H1 (cell line): ENCODE results near the gene FBN2. TPM values are rescaled to one million over a fixed set of nuclear protein-coding genes. Genes with fewer than 3 reads are reported as not detected.

Experiments
- BCL11A ChIP-seq, 2 experiments: IDR thresholded peaks; one replicate each; pipeline ENCODE4 v1.6.1; 2011; ENCODE audit warnings: low read depth in 2 of 2, low read length in 2 of 2, mild to moderate bottlenecking in 2 of 2
- CEBPB ChIP-seq: IDR thresholded peaks from 2 replicates; pipeline ENCODE4 v1.6.1; 2012; ENCODE audit warnings: low read depth, low read length
- CTBP2 ChIP-seq: IDR thresholded peaks from 2 replicates; pipeline ENCODE4 v1.7.0; 2011; ENCODE audit warnings: borderline replicate concordance, mild to moderate bottlenecking, moderate library complexity, mixed read lengths, low read length; ENCODE audit not compliant: insufficient read depth, insufficient read length
- GTF2F1 ChIP-seq: IDR thresholded peaks from 2 replicates; pipeline ENCODE4 v1.6.1; 2012; ENCODE audit warnings: low read depth, low read length, improper control_type of control experiment, borderline replicate concordance
- KDM5A ChIP-seq: fragments of 200-600 bp; IDR thresholded peaks from 2 replicates; pipeline ENCODE4 v1.7.1; 2012; ENCODE audit warnings: mild to moderate bottlenecking, low read length, inconsistent platforms, mixed read lengths
- MAFK ChIP-seq: IDR thresholded peaks from 2 replicates; pipeline ENCODE4 v1.6.1; 2012; ENCODE audit warnings: low read depth, mild to moderate bottlenecking, improper control_type of control experiment, low read length
- TBP ChIP-seq: IDR thresholded peaks from 2 replicates; pipeline ENCODE4 v1.6.1; 2011; ENCODE audit warnings: low read depth, low read length, improper control_type of control experiment
- ZNF274 ChIP-seq: IDR thresholded peaks from 2 replicates; pipeline ENCODE4 v1.7.0; 2012; ENCODE audit warnings: low read length, borderline replicate concordance; ENCODE audit errors: extremely low read depth
- polyA plus RNA-seq, 7 experiments: library from polyadenylated mRNA; depleted of rRNA in 3 of 7; stranded (reverse) in 5 of 7; unstranded in 2 of 7; fragments of >200 nt in 5 of 7; fragments of 200-250 nt in 2 of 7; gene quantifications; 1 replicate in 5 of 7; 2 replicates in 1 of 7; 4 replicates in 1 of 7; pipeline versions ENCODE4 v1.2.1 to v1.2.3, GENCODE V29; 2011 to 2013; ENCODE audit warnings: missing spikeins in 2 of 7, mixed read lengths in 2 of 7
- total RNA-seq: library from RNA; stranded (reverse); fragmentation: NEBNext Ultra II Directional; extraction: Animal tissue kit (Norgen Biotek cat#: 25700); gene quantifications from 2 replicates; pipeline ENCODE4 v1.2.1, GENCODE V29; 2021
- TF ChIP-seq, protein P1 (sequence below): IDR thresholded peaks from 2 replicates; pipeline ENCODE4 v1.6.1; 2011; ENCODE audit warnings: low read length, improper control_type of control experiment
- TF ChIP-seq, protein P2 (sequence below), 3 experiments: IDR thresholded peaks; 1 replicate in 2 of 3; 2 replicates in 1 of 3; pipeline versions ENCODE4 v1.5.1 to v1.6.1; 2011; ENCODE audit warnings: low read length in 3 of 3, mild to moderate bottlenecking in 3 of 3, inconsistent platforms in 2 of 3, low read depth in 1 of 3, moderate library complexity in 1 of 3; ENCODE audit not compliant: insufficient read depth in 1 of 3; ENCODE audit errors: control extremely low read depth in 1 of 3

FBN2 gene
- total and polyA plus RNA-seq, 2 of the 8 experiments (the other 6 are each of a cell fraction or from before 2014, with no cell fraction given), result 14.1 to 16.3 TPM

DNA sequence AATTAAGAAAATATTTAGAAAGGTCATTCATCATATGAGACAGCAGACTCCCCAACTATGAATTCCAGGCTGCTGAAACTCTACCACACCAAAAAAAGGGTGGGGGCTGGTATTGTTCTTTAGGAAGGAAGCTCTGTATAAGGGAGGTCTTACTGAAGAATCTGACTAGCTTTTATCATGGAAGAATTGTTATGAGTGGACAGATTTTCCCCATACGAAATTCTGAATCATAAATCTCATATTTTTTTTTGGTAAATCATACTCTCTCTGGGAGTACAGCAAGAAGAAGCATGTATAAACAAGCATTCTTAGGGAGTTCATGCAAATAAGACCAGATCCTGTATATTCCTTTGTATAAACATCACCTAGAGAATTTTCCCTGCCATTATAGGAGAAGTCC lies 234.5 kb downstream of the FBN2 start (continued):
- TF ChIP-seq, protein P1, sequence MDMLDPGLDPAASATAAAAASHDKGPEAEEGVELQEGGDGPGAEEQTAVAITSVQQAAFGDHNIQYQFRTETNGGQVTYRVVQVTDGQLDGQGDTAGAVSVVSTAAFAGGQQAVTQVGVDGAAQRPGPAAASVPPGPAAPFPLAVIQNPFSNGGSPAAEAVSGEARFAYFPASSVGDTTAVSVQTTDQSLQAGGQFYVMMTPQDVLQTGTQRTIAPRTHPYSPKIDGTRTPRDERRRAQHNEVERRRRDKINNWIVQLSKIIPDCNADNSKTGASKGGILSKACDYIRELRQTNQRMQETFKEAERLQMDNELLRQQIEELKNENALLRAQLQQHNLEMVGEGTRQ, result no peak
- TF ChIP-seq BCL11A (IDR thresholded peaks at IDR 0.05; ENCODE audit: low read depth in 2 of 2, low read length in 2 of 2), result no peak
- no peak for TF ChIP-seq ZNF274
- TF ChIP-seq CTBP2, result no peak
- TF ChIP-seq, protein P2, sequence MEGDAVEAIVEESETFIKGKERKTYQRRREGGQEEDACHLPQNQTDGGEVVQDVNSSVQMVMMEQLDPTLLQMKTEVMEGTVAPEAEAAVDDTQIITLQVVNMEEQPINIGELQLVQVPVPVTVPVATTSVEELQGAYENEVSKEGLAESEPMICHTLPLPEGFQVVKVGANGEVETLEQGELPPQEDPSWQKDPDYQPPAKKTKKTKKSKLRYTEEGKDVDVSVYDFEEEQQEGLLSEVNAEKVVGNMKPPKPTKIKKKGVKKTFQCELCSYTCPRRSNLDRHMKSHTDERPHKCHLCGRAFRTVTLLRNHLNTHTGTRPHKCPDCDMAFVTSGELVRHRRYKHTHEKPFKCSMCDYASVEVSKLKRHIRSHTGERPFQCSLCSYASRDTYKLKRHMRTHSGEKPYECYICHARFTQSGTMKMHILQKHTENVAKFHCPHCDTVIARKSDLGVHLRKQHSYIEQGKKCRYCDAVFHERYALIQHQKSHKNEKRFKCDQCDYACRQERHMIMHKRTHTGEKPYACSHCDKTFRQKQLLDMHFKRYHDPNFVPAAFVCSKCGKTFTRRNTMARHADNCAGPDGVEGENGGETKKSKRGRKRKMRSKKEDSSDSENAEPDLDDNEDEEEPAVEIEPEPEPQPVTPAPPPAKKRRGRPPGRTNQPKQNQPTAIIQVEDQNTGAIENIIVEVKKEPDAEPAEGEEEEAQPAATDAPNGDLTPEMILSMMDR (IDR thresholded peaks at IDR 0.05; ENCODE audit: control extremely low read depth in 1 of 3, insufficient read depth in 1 of 3, low read depth in 1 of 3, low read length in 3 of 3), result no peak
- TF ChIP-seq GTF2F1, result no peak
- TF ChIP-seq MAFK, result no peak
- no peak for TF ChIP-seq KDM5A
- TF ChIP-seq CEBPB, result no peak
- no peak for TF ChIP-seq TBP
